HepG2 (cell line): Measurements from ENCODE around the gene STK11. TPM values are rescaled to one million over a fixed set of nuclear protein-coding genes. Genes with fewer than 3 reads are reported as not detected.

ENCODE experiments used
- AGO1 ChIP-seq: fragments of 200-400 bp; formaldehyde crosslinking; IDR thresholded peaks from 2 replicates; pipeline ENCODE4 v1.6.1; 2017; ENCODE audit warnings: mild to moderate bottlenecking, low read depth, low read length, moderate library complexity; ENCODE audit not compliant: poor library complexity, severe bottlenecking
- ARID4A ChIP-seq: sonication (generic); formaldehyde crosslinking; IDR thresholded peaks from 2 replicates; pipeline ENCODE4 v1.5.0; 2020; ENCODE audit warnings: mild to moderate bottlenecking, missing genetic modification reagents, borderline replicate concordance
- ATF7-NPFF ChIP-seq: sonication (generic); formaldehyde crosslinking; IDR thresholded peaks from 2 replicates; pipeline ENCODE4 v1.8.1; 2023; ENCODE audit warnings: mild to moderate bottlenecking, low read depth, missing genetic modification reagents, moderate library complexity
- BORCS8-MEF2B ChIP-seq: sonication (generic); formaldehyde crosslinking; IDR thresholded peaks from 2 replicates; pipeline ENCODE4 v1.8.0; 2022; ENCODE audit warnings: mild to moderate bottlenecking, missing genetic modification reagents
- DBP ChIP-seq: sonication (generic); formaldehyde crosslinking; IDR thresholded peaks from 2 replicates; pipeline ENCODE4 v1.4.0; 2020; ENCODE audit warnings: missing genetic modification reagents; ENCODE audit errors: not compliant biosample characterization
- DR1 ChIP-seq: sonication (generic); formaldehyde crosslinking; IDR thresholded peaks from 2 replicates; pipeline ENCODE4 v1.8.0; 2021; ENCODE audit warnings: mild to moderate bottlenecking, missing genetic modification reagents, inconsistent platforms
- GABPB1 ChIP-seq: IDR thresholded peaks from 2 replicates; pipeline ENCODE4 v1.6.1; 2016; ENCODE audit warnings: mild to moderate bottlenecking, missing genetic modification reagents, moderate library complexity, missing compliant biosample characterization
- HOXA5 ChIP-seq: sonication (generic); formaldehyde crosslinking; IDR thresholded peaks from 2 replicates; pipeline ENCODE4 v1.4.0; 2020; ENCODE audit warnings: missing genetic modification reagents
- KAT8 ChIP-seq: IDR thresholded peaks from 2 replicates; pipeline ENCODE4 v1.6.1; 2016; ENCODE audit warnings: missing genetic modification reagents, missing compliant biosample characterization
- KDM5B ChIP-seq: sonication (generic); formaldehyde crosslinking; IDR thresholded peaks from 2 replicates; pipeline ENCODE4 v1.4.0; 2020; ENCODE audit warnings: missing genetic modification reagents, mild to moderate bottlenecking, borderline replicate concordance
- KDM6A ChIP-seq: IDR thresholded peaks from 2 replicates; pipeline ENCODE4 v1.6.1; 2016; ENCODE audit warnings: low read depth
- MAF1 ChIP-seq: sonication (generic); formaldehyde crosslinking; IDR thresholded peaks from 2 replicates; pipeline ENCODE4 v1.5.0; 2020; ENCODE audit warnings: missing genetic modification reagents, borderline replicate concordance
- RXRB ChIP-seq: IDR thresholded peaks from 2 replicates; pipeline ENCODE4 v1.6.1; 2016; ENCODE audit warnings: borderline replicate concordance, missing genetic modification reagents, missing compliant biosample characterization
- TOPORS ChIP-seq: sonication (generic); formaldehyde crosslinking; IDR thresholded peaks from 2 replicates; pipeline ENCODE4 v1.8.0; 2023; ENCODE audit warnings: mild to moderate bottlenecking, missing genetic modification reagents
- UBTF ChIP-seq: sonication (generic); formaldehyde crosslinking; IDR thresholded peaks from 2 replicates; pipeline ENCODE4 v1.4.0; 2020; ENCODE audit warnings: mild to moderate bottlenecking, missing genetic modification reagents
- ZNF367 ChIP-seq: sonication (generic); formaldehyde crosslinking; IDR thresholded peaks from 2 replicates; pipeline ENCODE4 v1.4.0; 2020; ENCODE audit warnings: missing genetic modification reagents, borderline replicate concordance
- ZNF547 ChIP-seq: sonication (generic); formaldehyde crosslinking; IDR thresholded peaks from 2 replicates; pipeline ENCODE4 v1.5.1; 2020; ENCODE audit warnings: mild to moderate bottlenecking, missing genetic modification reagents
- ZNF7 ChIP-seq: IDR thresholded peaks from 2 replicates; pipeline ENCODE4 v1.6.1; 2016; ENCODE audit warnings: missing biosample characterization, missing genetic modification reagents
- ZNF747 ChIP-seq: sonication (generic); formaldehyde crosslinking; IDR thresholded peaks from 2 replicates; pipeline ENCODE4 v1.8.1; 2023; ENCODE audit warnings: missing genetic modification reagents, mild to moderate bottlenecking, borderline replicate concordance
- ZNF879 ChIP-seq: sonication (generic); formaldehyde crosslinking; IDR thresholded peaks from 2 replicates; pipeline ENCODE4 v1.8.1; 2023; ENCODE audit warnings: missing genetic modification reagents
- polyA plus RNA-seq, 8 experiments: library from polyadenylated mRNA; depleted of rRNA in 3 of 8; stranded (reverse) in 7 of 8; unstranded in 1 of 8; fragments of >200 nt; fragmentation: Illumina TruSeq in 4 of 8; extraction: Trizol in 4 of 8; gene quantifications; 2 replicates each; pipeline versions ENCODE4 v1.2.1 to v1.2.3, GENCODE V29; 2011 to 2016; ENCODE audit warnings: low read depth in 4 of 8, missing spikeins in 1 of 8, mixed read lengths in 1 of 8; ENCODE audit not compliant: insufficient read depth in 1 of 8
- total RNA-seq, 5 experiments: library from RNA; depleted of rRNA; stranded (reverse); fragments of >200 nt; fragmentation: Illumina TruSeq; extraction: Trizol; gene quantifications; 2 replicates each; pipeline ENCODE4 v1.2.3, GENCODE V29; 2016; ENCODE audit warnings: low read depth in 1 of 5
- TF ChIP-seq, protein P1 (sequence below): fragments of 450-650 bp; IDR thresholded peaks from 2 replicates; pipeline ENCODE4 v1.6.1; 2017

STK11 gene
- total and polyA plus RNA-seq, 2 of the 13 experiments (the other 11 are each of a cell fraction or from before 2014, with no cell fraction given), result 27.5 to 43.6 TPM

GRCh38 chr19:1261798-1262622 lies 56.4 kb downstream of the STK11 start (continued):
- peak; percentile 29; the same call in 1 of the 2 replicates for TF ChIP-seq ARID4A (CRISPR knock-in tag)
- TF ChIP-seq KDM6A (CRISPR knock-in tag), result 0 out of 2 replicates have a peak, but pooled peaks have one; percentile 7
- TF ChIP-seq GABPB1, result peak; percentile 61; the same call in 1 of the 2 replicates
- no peak for TF ChIP-seq ZNF367 (CRISPR knock-in tag)
- no peak for TF ChIP-seq ATF7-NPFF (CRISPR knock-in tag)
- no peak for TF ChIP-seq ZNF7 (CRISPR knock-in tag)
- TF ChIP-seq KAT8 (CRISPR knock-in tag), result 0 out of 2 replicates have a peak, but pooled peaks have one; percentile 19
- TF ChIP-seq MAF1 (CRISPR knock-in tag), result 0 out of 2 replicates have a peak, but pooled peaks have one; percentile 42
- TF ChIP-seq ZNF879 (CRISPR knock-in tag), result 0 out of 2 replicates have a peak, but pooled peaks have one; percentile 11
- 0 out of 2 replicates have a peak, but pooled peaks have one; percentile 48 for TF ChIP-seq ZNF547 (CRISPR knock-in tag)
- no peak for TF ChIP-seq DR1
- peak; percentile 65; the same call in 1 of the 2 replicates for TF ChIP-seq UBTF (CRISPR knock-in tag)
- no peak for TF ChIP-seq KDM5B (CRISPR knock-in tag)
- no peak for TF ChIP-seq ZNF747 (CRISPR knock-in tag)
- no peak for TF ChIP-seq TOPORS (CRISPR knock-in tag)
- TF ChIP-seq, protein P1, sequence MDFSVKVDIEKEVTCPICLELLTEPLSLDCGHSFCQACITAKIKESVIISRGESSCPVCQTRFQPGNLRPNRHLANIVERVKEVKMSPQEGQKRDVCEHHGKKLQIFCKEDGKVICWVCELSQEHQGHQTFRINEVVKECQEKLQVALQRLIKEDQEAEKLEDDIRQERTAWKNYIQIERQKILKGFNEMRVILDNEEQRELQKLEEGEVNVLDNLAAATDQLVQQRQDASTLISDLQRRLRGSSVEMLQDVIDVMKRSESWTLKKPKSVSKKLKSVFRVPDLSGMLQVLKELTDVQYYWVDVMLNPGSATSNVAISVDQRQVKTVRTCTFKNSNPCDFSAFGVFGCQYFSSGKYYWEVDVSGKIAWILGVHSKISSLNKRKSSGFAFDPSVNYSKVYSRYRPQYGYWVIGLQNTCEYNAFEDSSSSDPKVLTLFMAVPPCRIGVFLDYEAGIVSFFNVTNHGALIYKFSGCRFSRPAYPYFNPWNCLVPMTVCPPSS, result no peak
- no peak for TF ChIP-seq DBP (CRISPR knock-in tag)
- no peak for TF ChIP-seq BORCS8-MEF2B (CRISPR knock-in tag)
- peak; percentile 12 for TF ChIP-seq AGO1
- no peak for TF ChIP-seq HOXA5 (CRISPR knock-in tag)
- TF ChIP-seq RXRB (CRISPR knock-in tag), result peak; percentile 75
